PC-9 (cell line): ENCODE measurements around the gene MICAL3. TPM values are rescaled to one million over a fixed set of nuclear protein-coding genes. Genes with fewer than 3 reads are reported as not detected.

ENCODE experiments used
- BruUV-seq: library from RNA; stranded (reverse); fragments of 400-500 nt; replicated peaks from 2 replicates; lab custom pipeline; 2021; lab: Mats Ljungman, UMichigan
- CTCF ChIA-PET: fragments of 300-600 bp; sonication (Branson Sonifier 250); formaldehyde crosslinking; loops from one replicate; lab custom pipeline; 2022; ENCODE audit warnings: antibody characterized with exemption; lab: Charles Lee
- POLR2A ChIA-PET: fragments of 300-600 bp; sonication (Branson Sonifier 250); formaldehyde crosslinking; loops from one replicate; lab custom pipeline; 2022; ENCODE audit warnings: antibody characterized with exemption; ENCODE audit not compliant: unreplicated experiment; lab: Charles Lee
- DNase-seq, 2 experiments: peaks; one replicate each; pipeline versions ENCODE4 v3.0.0 to v3.0.0-alpha.2; 2015 to 2022; ENCODE audit warnings: mixed read lengths in 1 of 2
- H2AFZ ChIP-seq: fragments of 200-600 bp; sonication (generic); 2 replicates; pipeline ENCODE4 v1.8.1; 2017; ENCODE audit warnings: antibody characterized with exemption
- H3F3A ChIP-seq: fragments of 200-600 bp; sonication (generic); 2 replicates; pipeline ENCODE4 v1.8.1; 2017; ENCODE audit warnings: antibody characterized with exemption, mild to moderate bottlenecking, low read depth; ENCODE audit not compliant: insufficient read depth
- H3K27ac ChIP-seq: fragments of 200-600 bp; sonication (generic); 2 replicates; pipeline ENCODE4 v1.6.1; 2016; ENCODE audit warnings: mixed run types
- H3K27me3 ChIP-seq: fragments of 200-600 bp; sonication (generic); 2 replicates; pipeline ENCODE4 v1.6.1; 2016; ENCODE audit warnings: low read depth, mixed run types; ENCODE audit not compliant: insufficient read depth
- H3K36me3 ChIP-seq: fragments of 200-600 bp; sonication (generic); 2 replicates; pipeline ENCODE4 v1.6.1; 2016; ENCODE audit warnings: low read depth, mixed run types
- H3K4me1 ChIP-seq: fragments of 200-600 bp; sonication (generic); replicated peaks from 2 replicates; pipeline ENCODE4 v1.6.1; 2016; ENCODE audit warnings: mixed run types; ENCODE audit not compliant: insufficient read depth
- H3K4me2 ChIP-seq: fragments of 200-600 bp; sonication (generic); 2 replicates; pipeline ENCODE4 v1.6.1; 2017; ENCODE audit warnings: mixed run types
- H3K4me3 ChIP-seq: fragments of 200-600 bp; sonication (generic); 2 replicates; pipeline ENCODE4 v1.6.1; 2016; ENCODE audit warnings: mixed run types
- H3K79me2 ChIP-seq: fragments of 200-600 bp; sonication (generic); 2 replicates; pipeline ENCODE4 v1.6.1; 2017; ENCODE audit warnings: low read depth, mixed run types
- H3K9me2 ChIP-seq: fragments of 200-600 bp; sonication (generic); 2 replicates; pipeline ENCODE4 v1.8.1; 2017; ENCODE audit warnings: mild to moderate bottlenecking; ENCODE audit not compliant: insufficient read depth
- H3K9me3 ChIP-seq: fragments of 200-600 bp; sonication (generic); 2 replicates; pipeline ENCODE4 v1.8.1; 2016; ENCODE audit warnings: low read depth; ENCODE audit not compliant: insufficient read depth
- H4K20me1 ChIP-seq: fragments of 200-600 bp; sonication (generic); 2 replicates; pipeline ENCODE4 v1.8.1; 2017; ENCODE audit not compliant: insufficient read depth
- EZH2 ChIP-seq: fragments of 200-600 bp; sonication (generic); IDR thresholded peaks from 2 replicates; pipeline ENCODE4 v1.8.0; 2017; ENCODE audit warnings: antibody characterized with exemption, low read depth
- intact Hi-C: fragments of 100-400 bp; cut with micrococcal nuclease; formaldehyde crosslinking; loops from one replicate; pipeline ENCODE4 v1.10.0; 2022; ENCODE audit not compliant: unreplicated experiment
- total RNA-seq: library from RNA; stranded (reverse); gene quantifications from 2 replicates; pipeline ENCODE4 v1.2.3, GENCODE V29; 2021
- TF ChIP-seq, protein P1 (sequence below): fragments of 200-600 bp; sonication (generic); conservative IDR thresholded peaks from 2 replicates; pipeline ENCODE4 v1.6.1; 2017; ENCODE audit warnings: mixed run types, antibody characterized with exemption, mild to moderate bottlenecking, moderate library complexity

MICAL3 gene
- total RNA-seq, 1 experiment from 2014 or later: 27.4 TPM

DNA sequence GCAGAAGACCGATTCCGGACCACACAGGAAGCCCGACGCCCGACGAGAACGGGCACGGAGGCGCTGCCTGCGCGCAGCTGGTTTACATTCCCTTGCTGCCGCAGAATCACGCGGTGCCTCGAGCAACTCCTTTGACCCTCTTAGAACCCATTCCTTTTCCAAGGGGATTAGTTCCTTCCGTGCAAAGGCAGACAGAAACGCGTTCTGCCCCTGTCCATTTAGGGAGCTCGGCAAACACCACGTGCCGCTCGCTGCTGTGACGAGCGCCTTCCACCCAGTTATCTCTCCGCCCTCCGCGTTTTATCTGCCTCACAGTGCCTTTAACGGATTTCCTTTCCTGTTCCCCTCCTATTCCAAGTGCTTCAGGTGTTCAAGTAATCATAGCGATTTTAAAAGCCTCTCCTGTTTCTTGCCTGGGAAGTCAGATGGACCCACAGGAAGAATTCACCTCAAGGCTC, 24.1 kb upstream of the MICAL3 start:
- Histone ChIP-seq H3K9me3 (no peaks in the 10 kb centered on the region), H3K9me2 (no peaks in the 10 kb centered on the region), H3K4me3 (no peak overlapping the region), H3K27ac (no peak overlapping the region), H2AFZ (no peak overlapping the region), H3K27me3 (no peaks in the 10 kb centered on the region), H3F3A (no peaks in the 10 kb centered on the region), H4K20me1 (no peaks in the 10 kb centered on the region), H3K36me3 (no peaks in the 10 kb centered on the region), H3K79me2 (no peaks in the 10 kb centered on the region), H3K4me2 (no peak overlapping the region), H3K4me1 (no peaks in the 10 kb centered on the region)
- no TSS peak for BruUV-seq
- DNase-seq: no peak
- ChIA-PET CTCF (no interaction called here), POLR2A (no interaction called here)
- intact Hi-C loops: no loop called here
- TF ChIP-seq, protein P1, sequence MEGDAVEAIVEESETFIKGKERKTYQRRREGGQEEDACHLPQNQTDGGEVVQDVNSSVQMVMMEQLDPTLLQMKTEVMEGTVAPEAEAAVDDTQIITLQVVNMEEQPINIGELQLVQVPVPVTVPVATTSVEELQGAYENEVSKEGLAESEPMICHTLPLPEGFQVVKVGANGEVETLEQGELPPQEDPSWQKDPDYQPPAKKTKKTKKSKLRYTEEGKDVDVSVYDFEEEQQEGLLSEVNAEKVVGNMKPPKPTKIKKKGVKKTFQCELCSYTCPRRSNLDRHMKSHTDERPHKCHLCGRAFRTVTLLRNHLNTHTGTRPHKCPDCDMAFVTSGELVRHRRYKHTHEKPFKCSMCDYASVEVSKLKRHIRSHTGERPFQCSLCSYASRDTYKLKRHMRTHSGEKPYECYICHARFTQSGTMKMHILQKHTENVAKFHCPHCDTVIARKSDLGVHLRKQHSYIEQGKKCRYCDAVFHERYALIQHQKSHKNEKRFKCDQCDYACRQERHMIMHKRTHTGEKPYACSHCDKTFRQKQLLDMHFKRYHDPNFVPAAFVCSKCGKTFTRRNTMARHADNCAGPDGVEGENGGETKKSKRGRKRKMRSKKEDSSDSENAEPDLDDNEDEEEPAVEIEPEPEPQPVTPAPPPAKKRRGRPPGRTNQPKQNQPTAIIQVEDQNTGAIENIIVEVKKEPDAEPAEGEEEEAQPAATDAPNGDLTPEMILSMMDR: no peak
- TF ChIP-seq EZH2: no peak

DNA sequence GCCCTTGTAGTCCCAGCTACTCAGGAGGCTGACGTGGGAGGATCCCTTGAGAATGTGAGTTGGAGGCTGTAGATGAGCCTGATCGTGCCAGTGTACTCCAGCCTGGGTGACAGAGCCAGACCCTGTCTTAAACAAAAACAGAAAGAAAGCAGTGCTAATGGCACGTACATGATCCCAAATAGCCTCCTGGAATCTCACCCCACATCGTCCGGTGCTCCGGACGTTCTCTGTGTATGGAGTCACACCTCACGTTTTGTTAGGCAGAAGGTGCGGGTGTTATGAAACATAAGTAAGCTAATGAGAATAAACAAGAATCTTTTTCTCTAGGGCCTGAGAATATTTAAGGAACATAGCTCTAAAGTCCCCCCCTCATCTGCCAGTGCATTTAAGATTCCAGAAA, 23.7 kb upstream of the MICAL3 start:
- H3K36me3 ChIP-seq: no peaks in the 10 kb centered on the region
- H3F3A ChIP-seq: peaks cover 2% of the 10 kb centered on the region; the same call in 1 of the 2 replicates
- H4K20me1 ChIP-seq: no peaks in the 10 kb centered on the region
- H3K4me1 ChIP-seq: 0 out of 2 replicates have a peak, but pooled peaks cover 3% of the 10 kb centered on the region
- TF ChIP-seq, protein P1: no peak
- no peak for TF ChIP-seq EZH2
- H3K9me3 ChIP-seq: no peaks in the 10 kb centered on the region
- no peaks in the 10 kb centered on the region for H3K27me3 ChIP-seq
- intact Hi-C loops: no loop called here
- H3K79me2 ChIP-seq: no peaks in the 10 kb centered on the region
- no peak overlapping the region for H3K27ac ChIP-seq
- H3K4me2 ChIP-seq: no peak overlapping the region
- no peak overlapping the region for H2AFZ ChIP-seq
- H3K9me2 ChIP-seq: no peaks in the 10 kb centered on the region
- no TSS peak for BruUV-seq
- DNase-seq: no peak
- CTCF ChIA-PET: no interaction called here
- no peak overlapping the region for H3K4me3 ChIP-seq
- POLR2A ChIA-PET: no interaction called here

DNA sequence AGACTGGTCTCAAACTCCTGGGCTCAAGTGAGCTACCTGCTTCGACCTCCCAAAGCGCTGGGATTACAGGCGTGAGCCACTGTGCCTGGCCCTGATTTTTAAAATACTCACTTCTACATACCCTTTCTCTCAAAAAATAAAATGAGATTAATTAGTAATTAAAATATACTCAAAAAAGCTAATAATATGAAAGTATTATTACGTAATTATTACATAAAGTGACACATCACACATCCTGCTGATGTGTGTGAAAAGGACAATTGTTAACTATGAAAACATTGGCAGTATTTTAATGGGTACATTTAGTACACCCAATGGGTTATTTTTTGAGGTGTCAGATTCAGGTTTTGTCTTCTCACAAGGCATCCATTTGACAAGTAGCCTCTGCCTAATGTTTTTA, 21.4 kb upstream of the MICAL3 start:
- peaks cover 11% of the 10 kb centered on the region; the same call in 1 of the 2 replicates for H3F3A ChIP-seq
- no peak overlapping the region for H3K4me2 ChIP-seq
- no TSS peak for BruUV-seq
- no peaks in the 10 kb centered on the region for H4K20me1 ChIP-seq
- DNase-seq: no peak
- ChIA-PET POLR2A (no interaction called here), CTCF (no interaction called here)
- H3K27ac ChIP-seq: no peak overlapping the region
- H3K36me3 ChIP-seq: no peaks in the 10 kb centered on the region
- H3K9me3 ChIP-seq: no peaks in the 10 kb centered on the region
- no peak for TF ChIP-seq EZH2
- TF ChIP-seq, protein P1: no peak
- intact Hi-C loops: no loop called here
- no peak overlapping the region for H2AFZ ChIP-seq
- H3K27me3 ChIP-seq: no peaks in the 10 kb centered on the region
- peaks cover 11% of the 10 kb centered on the region; the same call in 1 of the 2 replicates for H3K4me1 ChIP-seq
- no peak overlapping the region for H3K4me3 ChIP-seq
- no peaks in the 10 kb centered on the region for H3K9me2 ChIP-seq
- no peaks in the 10 kb centered on the region for H3K79me2 ChIP-seq
